ENCODE data around the gene TMEM50B. TPM values are rescaled to one million over a fixed set of nuclear protein-coding genes. Genes with fewer than 3 reads are reported as not detected.

The TMEM50B gene
- total and polyA plus RNA-seq, 2 of the 8 experiments (the other 6 are each of a cell fraction or from before 2014, with no cell fraction given), result 16.8 to 20.5 TPM

DNA sequence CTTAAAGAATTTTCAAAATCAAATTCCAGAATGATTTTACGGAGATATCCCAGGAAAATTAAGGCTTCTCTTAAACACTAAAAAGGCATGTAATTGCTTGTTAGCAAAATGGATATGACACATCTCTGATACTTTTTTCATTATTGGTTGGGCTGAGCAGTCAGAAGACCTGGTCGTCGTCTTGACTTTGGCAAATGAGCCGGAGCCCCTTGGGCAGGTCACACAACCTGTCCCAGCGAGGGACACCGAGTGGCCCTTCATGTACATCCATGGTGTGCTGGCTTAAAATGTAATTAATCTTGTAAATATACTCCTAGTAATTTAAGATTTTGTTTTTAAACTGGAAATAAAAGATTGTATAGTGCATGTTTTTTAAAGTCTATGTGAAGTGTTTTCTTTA is 42.6 kb downstream of the TMEM50B start (continued):
- TF ChIP-seq SIRT6 (IDR thresholded peaks at IDR 0.05; ENCODE audit: low read length) (no peak), BCL11A (IDR thresholded peaks at IDR 0.05; ENCODE audit: low read depth in 2 of 2, low read length in 2 of 2) (no peak), SRF (IDR thresholded peaks at IDR 0.05; ENCODE audit: low read depth, low read length) (no peak), POLR2AphosphoS5 (IDR thresholded peaks at IDR 0.05; ENCODE audit: low read depth, low read length) (no peak), POLR2A (IDR thresholded peaks at IDR 0.05; ENCODE audit: control extremely low read depth in 1 of 2, low read depth in 2 of 2, low read length in 2 of 2) (no peak)
